ENCODE measurements around the gene AKIP1.
"Not testable (repeated sequence)": the region's sequence is repeated elsewhere in the genome, so short reads cannot be mapped to it uniquely, and the experiment has no call there.

AKIP1 gene, protein sequence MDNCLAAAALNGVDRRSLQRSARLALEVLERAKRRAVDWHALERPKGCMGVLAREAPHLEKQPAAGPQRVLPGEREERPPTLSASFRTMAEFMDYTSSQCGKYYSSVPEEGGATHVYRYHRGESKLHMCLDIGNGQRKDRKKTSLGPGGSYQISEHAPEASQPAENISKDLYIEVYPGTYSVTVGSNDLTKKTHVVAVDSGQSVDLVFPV

DNA sequence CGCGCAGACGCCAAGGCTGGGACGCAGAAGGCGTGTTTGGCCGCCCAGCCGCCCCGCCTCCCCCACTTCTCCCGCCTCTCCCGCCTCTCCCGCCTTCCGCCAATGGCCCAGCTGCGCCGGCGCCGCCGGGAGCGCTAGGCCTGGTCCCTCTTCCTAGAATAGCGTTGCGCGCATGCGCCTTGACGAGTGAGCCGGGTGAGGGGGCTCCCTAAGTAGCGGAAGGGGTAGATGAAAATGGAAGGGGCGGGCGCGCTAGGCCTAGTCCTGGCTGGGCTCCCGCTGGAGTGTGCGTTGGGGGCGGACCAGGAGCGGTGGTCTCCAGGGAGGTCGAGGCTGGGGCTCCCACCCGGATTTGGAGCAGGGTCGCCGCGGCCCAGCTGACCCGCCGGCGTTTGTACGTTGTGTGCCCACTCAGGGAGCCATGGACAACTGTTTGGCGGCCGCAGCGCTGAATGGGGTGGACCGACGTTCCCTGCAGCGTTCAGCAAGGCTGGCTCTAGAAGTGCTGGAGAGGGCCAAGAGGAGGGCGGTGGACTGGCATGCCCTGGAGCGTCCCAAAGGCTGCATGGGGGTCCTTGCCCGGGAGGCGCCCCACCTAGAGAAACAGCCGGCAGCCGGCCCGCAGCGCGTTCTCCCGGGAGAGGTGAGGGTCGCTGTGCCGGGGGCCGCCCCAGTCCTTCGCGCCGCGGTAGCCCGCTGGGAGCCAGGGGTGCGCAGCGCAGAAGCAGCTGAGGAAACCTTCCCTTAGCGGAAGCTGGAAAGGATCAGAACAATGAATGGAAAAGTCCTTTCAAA lies at the start of gene AKIP1:
Gene AKIP1 (plus strand): TSS at position 161 of the 795 bp plus-strand sequence. CDS start 261 bp downstream, at position 422.
- DNase-seq = peak; percentile 92

- no peak for DNase-seq
Measured at GRCh38 chr11:8863838-8864237, 47.2 kb upstream of the AKIP1 start.

GRCh38 chr11:8865304-8865703 lies 45.7 kb upstream of the AKIP1 start:
- DNase-seq = no peak

DNA sequence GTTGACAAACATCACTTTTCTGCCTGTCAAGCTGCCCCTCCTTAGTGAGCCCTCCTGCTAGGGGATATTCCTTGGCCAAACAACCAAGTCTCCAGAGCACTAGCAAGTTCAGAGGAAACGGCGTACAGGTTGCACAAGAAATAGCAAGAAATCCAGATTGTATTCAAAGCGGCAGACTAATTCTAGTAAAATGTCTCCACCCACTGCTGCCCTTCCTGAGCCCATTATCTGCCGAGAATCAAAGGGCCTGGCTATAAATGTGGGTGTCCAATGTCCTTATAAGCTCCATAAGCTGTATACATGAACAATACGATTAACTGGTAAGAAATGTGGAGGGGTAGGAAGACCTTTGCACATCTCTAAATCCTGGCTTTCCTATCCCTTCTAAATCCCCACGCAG lies 44.0 kb upstream of the AKIP1 start:
- no peak for DNase-seq

DNA sequence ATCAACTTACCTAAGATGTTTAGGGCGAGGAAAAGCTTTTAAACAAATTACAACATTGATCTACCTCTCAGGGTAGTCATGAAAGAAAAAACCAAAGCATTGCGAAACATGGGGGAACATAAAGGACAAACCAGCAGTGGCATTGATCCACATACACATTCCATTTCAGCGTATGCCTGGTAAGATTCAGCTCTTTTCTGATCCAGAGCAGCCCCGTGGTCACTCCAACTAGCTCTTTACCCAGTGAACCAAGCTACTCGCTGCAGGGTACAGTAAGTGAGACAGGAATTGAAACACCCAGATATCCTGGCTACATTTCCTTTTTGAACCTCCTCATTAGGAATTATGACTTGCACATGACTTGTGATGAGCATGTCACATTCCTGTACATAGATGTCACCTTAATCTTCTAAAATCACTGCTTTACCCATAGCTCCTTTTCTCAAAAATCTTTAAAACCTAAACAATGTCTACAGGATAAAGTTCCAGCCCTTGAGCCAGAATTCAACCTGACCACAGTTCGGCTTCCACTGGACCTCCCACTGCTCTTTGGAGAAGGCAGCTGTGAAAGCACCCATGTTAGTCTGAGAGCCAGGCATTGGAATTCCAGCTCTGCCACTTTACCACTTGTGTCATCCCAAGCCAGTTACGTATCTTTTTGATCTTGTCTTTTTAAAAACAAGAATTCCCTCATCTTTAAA lies 42.9 kb upstream of the AKIP1 start:
- no peak for DNase-seq

- no peak for DNase-seq
Measured at GRCh38 chr11:8870411-8871170, 40.4 kb upstream of the AKIP1 start.

- no peak for DNase-seq
Measured at GRCh38 chr11:8871171-8871775, 39.7 kb upstream of the AKIP1 start.

- no peak for DNase-seq
Measured at GRCh38 chr11:8871962-8872361, 39.0 kb upstream of the AKIP1 start.

DNA sequence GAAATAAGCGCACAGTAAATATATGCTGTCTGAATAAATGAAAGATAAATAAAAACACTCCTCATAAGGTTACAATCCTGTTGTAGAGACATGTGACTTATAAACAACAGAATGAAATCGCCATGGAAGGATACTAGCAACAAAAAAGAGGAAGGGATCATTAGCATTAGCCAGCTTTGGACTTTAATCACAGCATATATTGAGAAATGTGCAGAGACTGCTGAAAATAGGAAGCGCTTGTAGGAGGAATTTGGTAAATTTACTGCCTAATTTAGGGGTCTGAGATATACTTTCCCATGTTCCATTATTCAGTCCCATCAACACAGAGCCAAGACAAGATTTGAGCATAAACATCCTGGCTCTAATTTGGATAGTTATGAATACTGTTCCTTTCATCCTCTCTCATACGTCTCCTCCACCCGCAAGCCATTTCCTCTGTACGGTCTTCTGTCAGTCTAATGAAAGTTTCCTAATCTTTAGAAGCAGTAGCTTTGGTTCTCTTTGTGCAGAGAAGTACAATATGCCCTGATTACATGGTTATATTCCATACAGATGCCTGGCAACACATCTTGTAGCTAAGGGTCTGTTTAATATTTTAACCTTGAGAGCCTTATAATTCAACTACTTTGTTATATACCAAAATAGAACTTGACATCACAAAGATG lies 37.1 kb upstream of the AKIP1 start:
- no peak for DNase-seq

- no peak for DNase-seq
Measured at GRCh38 chr11:8878771-8879170, 32.2 kb upstream of the AKIP1 start.

DNA sequence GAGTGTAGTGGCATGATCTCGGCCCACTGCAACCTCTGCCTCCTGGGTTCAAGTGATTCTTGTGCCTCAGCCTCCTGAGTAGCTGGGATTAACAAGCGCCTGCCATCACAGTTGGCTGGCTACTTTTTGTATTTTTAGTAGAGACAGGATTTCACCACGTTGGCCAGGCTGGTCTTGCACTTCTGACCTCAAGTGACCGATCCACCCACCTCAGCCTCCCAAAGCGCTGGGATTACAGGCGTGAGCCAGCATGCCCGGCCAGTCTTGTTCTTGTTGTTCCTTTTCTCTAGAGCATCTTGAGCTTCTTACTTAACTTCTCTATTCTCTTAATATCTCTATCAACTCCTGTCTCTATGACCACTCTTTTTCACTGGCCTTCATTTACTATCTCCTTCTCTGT lies 29.4 kb upstream of the AKIP1 start:
- DNase-seq = not testable (repeated sequence)

- DNase-seq = no peak
Measured at GRCh38 chr11:8886322-8886721, 24.7 kb upstream of the AKIP1 start.

GRCh38 chr11:8891185-8891584 lies 19.8 kb upstream of the AKIP1 start:
- DNase-seq = not testable (repeated sequence)

DNA sequence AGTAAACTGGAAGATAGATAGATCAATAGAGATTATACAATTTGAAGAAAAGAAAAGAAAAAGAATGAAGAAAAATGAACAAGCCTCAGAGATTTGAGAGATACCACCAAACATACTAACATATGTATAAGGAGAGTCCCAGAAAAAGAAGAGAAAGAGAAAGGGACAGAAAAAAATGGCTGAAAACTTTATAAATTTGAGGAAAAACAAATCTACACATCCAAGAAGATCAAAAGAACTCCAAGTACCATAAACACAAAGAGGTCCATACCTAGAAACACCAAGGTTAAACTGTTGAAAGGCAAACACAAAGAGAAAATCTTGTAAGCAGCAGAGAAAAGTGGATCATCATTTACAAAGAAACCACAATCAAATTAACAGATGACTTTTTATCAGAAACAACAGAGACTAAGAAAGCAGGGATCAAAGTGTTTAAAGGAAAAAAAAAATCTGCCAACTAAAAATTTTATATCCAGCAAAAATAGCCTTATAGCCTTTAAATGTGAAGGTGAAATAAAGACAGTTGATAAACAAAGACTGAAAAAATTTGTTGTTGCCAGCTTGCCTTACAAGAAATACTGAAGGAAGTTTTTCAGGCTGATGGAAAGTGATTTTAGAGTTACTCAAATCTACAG lies 11.8 kb upstream of the AKIP1 start:
- no peak for DNase-seq

- DNase-seq = no peak
Measured at GRCh38 chr11:8905528-8906165, 5.3 kb upstream of the AKIP1 start.

DNA sequence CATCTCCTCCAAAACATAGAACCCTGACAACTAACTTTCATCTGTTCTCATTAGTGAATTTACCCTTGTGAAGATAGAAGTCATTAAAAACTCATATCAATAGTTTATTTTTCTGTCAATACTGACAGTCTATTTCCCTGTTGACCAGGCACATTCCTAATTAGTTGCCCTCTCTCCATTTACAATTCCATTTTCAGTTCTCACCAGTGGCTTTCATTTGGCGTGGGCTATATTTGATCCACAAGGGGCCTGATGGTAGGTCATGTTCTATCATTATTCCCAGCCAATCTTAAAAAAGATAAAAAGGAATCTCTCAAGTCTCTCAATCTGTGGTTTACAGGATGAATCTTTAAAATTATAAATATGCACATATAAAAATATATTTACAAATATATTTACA lies 3.9 kb upstream of the AKIP1 start:
- DNase-seq = no peak

GRCh38 chr11:8908099-8908498 lies 2.9 kb upstream of the AKIP1 start:
- DNase-seq = no peak

DNA sequence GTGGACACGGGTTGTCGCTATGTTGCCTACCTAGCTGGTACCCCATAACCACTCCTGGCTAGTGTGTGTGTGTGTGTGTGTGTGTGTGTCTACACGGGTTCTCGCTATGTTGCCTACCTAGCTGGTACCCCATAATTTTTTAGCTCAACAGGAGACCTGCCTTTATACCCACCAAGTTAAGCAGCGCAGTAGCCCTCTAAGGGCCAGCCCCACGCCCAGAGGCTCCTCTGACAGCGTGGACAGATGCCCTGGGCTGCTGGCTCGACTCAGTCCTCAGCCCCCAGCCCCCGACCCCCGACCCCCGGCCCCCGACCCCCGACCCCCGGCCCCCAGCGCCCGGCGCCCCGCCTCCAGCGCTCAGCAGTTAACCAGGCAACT lies 351 bp upstream of the AKIP1 start:
- no peak for DNase-seq

DNA sequence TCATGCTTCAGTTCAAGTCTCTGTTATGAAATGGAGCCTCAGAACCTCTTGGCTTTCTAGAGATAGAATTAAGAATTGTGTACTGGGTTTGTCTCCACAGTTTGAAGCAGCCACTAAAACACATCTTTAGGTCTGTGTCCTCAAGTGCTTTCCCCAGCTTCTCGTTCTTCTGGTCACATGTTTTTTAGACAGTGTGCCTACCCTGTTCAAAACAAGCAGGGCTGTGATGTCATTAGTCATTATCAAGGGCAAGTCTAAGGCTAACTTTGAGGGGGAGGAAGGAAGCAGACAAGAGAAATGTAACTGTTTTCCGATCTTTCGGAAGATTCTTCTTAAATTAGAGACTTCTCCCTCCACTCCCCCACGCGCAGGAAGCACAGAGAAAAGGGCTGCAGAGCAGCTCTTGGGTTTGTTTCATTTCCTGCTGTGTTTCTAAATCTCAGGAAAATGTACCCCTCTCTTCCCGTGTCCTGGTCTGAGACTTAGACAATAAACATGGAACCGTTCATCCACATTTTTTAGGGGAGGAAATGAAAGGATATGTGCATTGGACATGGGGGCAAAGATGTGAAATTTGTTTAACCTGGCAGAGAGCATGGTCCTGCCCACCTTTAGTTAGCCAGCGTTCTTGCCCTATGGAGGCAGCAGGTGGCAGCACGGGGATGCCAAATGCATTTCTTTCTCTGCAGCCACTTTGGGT lies 3.1 kb downstream of the AKIP1 start:
- DNase-seq = peak; percentile 73

DNA sequence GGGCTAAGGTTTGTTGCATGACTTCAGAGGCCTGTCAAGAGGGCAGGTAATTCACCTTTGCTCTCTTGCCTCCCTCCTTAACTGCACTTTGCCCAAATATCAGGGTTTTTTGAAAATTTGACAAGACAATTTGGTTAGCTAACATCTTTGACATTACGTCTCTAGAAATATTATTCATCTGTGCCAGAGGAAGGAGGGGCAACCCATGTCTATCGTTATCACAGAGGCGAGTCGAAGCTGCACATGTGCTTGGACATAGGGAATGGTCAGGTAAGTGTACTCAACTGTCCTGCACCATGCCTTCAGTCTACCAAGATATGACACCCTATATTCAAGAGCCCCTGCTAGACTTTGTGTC lies 3.7 kb downstream of the AKIP1 start:
- no peak for DNase-seq

Data from activated CD8-positive, alpha-beta memory T cell treated with anti-CD3 and anti-CD28 coated beads for 24 hours (primary cell).